Endodermal cell (in vitro differentiated cells): ENCODE results near the gene PXMP4. TPM values are rescaled to one million over a fixed set of nuclear protein-coding genes. Genes with fewer than 3 reads are reported as not detected.

Experiments used
- DNase-seq: peaks from one replicate; pipeline ENCODE4 v3.0.0-alpha.2; 2017
- H3K27ac ChIP-seq: 2 replicates; pipeline ENCODE4 v1.5.1; 2013; ENCODE audit warnings: mild to moderate bottlenecking, low read depth, low read length, moderate library complexity
- H3K27me3 ChIP-seq: 2 replicates; pipeline ENCODE4 v1.6.1; 2013; ENCODE audit warnings: mild to moderate bottlenecking, low read length, moderate library complexity; ENCODE audit not compliant: insufficient read depth, control insufficient read depth, poor library complexity, severe bottlenecking
- H3K36me3 ChIP-seq: 2 replicates; pipeline ENCODE4 v1.7.0; 2013; ENCODE audit warnings: mild to moderate bottlenecking, low read length, moderate library complexity; ENCODE audit not compliant: control insufficient read depth, insufficient read depth
- H3K4me1 ChIP-seq: one replicate; pipeline ENCODE4 v1.7.0; 2013; ENCODE audit warnings: low read length; ENCODE audit not compliant: control insufficient read depth, insufficient read depth
- H3K4me3 ChIP-seq: 2 replicates; pipeline ENCODE4 v1.5.1; 2013; ENCODE audit warnings: mild to moderate bottlenecking, low read length, moderate library complexity
- H3K9ac ChIP-seq: 2 replicates; pipeline ENCODE4 v1.6.1; 2013; ENCODE audit warnings: mild to moderate bottlenecking, low read length, moderate library complexity; ENCODE audit not compliant: poor library complexity, severe bottlenecking; ENCODE audit errors: extremely low read depth
- H3K9me3 ChIP-seq: 2 replicates; pipeline ENCODE4 v1.6.1; 2013; ENCODE audit warnings: mild to moderate bottlenecking, low read length, moderate library complexity; ENCODE audit not compliant: control insufficient read depth
- H3K27ac Mint-ChIP-seq: 2 replicates; pipeline ENCODE4 v1.8.0; 2020; ENCODE audit warnings: mixed read lengths
- H3K27me3 Mint-ChIP-seq: 2 replicates; pipeline ENCODE4 v1.8.0; 2021; ENCODE audit warnings: mild to moderate bottlenecking, mixed read lengths; ENCODE audit not compliant: insufficient read depth
- H3K36me3 Mint-ChIP-seq: 2 replicates; pipeline ENCODE4 v1.8.0; 2020; ENCODE audit warnings: low read depth, mixed read lengths
- H3K4me1 Mint-ChIP-seq: 2 replicates; pipeline ENCODE4 v1.8.0; 2020; ENCODE audit warnings: mixed read lengths
- H3K4me3 Mint-ChIP-seq: 2 replicates; pipeline ENCODE4 v1.8.0; 2020; ENCODE audit warnings: mild to moderate bottlenecking, moderate library complexity, mixed read lengths
- H3K9me3 Mint-ChIP-seq: 2 replicates; pipeline ENCODE4 v1.8.0; 2020; ENCODE audit warnings: mild to moderate bottlenecking, mixed read lengths
- WGBS, 2 experiments: methylation state at CpG; one replicate each; pipeline versions ENCODE4 v1.1.5 to v1.1.7; 2013; ENCODE audit warnings: missing lambda C conversion rate in 2 of 2, mixed read lengths in 1 of 2; ENCODE audit not compliant: insufficient coverage in 1 of 2, insufficient read length in 1 of 2; 5-methylcytosine and 5-hydroxymethylcytosine counted together
- total RNA-seq, 2 donors: library from RNA; stranded (reverse); fragmentation: NEBNext Ultra II Directional in 1 of 2; extraction: Animal tissue kit (Norgen Biotek cat#: 25700) in 1 of 2; gene quantifications; 2 replicates in 1 of 2; 3 replicates in 1 of 2; pipeline ENCODE4 v1.2.1, GENCODE V29; 2021
- TF ChIP-seq, protein P1 (sequence below): fragments of 200-600 bp; sonication (generic); conservative IDR thresholded peaks from 2 replicates; pipeline ENCODE4 v1.5.0; 2021; ENCODE audit warnings: antibody characterized with exemption, mild to moderate bottlenecking

PXMP4 gene
- total RNA-seq, 2 donors from 2014 or later = 1.5 to 3.8 TPM

DNA sequence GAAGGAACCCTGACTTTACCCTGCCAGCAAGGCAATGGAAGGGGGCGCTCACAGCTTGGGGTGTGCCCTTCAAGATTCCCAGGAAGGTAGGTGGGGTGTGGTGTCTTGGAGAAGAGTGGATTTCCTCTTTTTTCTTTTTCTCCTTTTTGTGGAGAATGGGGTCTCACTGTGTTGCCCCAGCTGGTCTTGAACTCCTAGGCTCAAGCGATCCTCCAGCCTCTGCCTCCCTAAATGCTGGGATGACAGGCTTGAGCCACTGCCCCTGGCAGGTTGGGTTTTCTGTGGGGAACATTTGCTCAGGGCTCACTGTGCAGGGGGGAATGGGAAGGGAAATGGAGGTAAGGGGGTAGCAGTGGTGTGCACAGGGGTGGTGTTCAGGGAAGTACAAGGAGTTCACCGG is 7.7 kb upstream of the PXMP4 start:
- WGBS, 2 experiments = 93 to 100% methylated on average over 1 to 3 of the region's 3 CpGs
- TF ChIP-seq, protein P1, sequence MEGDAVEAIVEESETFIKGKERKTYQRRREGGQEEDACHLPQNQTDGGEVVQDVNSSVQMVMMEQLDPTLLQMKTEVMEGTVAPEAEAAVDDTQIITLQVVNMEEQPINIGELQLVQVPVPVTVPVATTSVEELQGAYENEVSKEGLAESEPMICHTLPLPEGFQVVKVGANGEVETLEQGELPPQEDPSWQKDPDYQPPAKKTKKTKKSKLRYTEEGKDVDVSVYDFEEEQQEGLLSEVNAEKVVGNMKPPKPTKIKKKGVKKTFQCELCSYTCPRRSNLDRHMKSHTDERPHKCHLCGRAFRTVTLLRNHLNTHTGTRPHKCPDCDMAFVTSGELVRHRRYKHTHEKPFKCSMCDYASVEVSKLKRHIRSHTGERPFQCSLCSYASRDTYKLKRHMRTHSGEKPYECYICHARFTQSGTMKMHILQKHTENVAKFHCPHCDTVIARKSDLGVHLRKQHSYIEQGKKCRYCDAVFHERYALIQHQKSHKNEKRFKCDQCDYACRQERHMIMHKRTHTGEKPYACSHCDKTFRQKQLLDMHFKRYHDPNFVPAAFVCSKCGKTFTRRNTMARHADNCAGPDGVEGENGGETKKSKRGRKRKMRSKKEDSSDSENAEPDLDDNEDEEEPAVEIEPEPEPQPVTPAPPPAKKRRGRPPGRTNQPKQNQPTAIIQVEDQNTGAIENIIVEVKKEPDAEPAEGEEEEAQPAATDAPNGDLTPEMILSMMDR = no peak
- Histone ChIP-seq H3K27me3 (no peaks in the 10 kb centered on the region), H3K27ac (no peak overlapping the region), H3K36me3 (no peaks in the 10 kb centered on the region), H3K9me3 (no peaks in the 10 kb centered on the region), H3K4me3 (no peak overlapping the region), H3K9ac (no peak overlapping the region), H3K4me1 (no peaks in the 10 kb centered on the region)
- H3K4me1 Mint-ChIP-seq = peaks cover 6% of the 10 kb centered on the region
- no peak overlapping the region for H3K4me3 Mint-ChIP-seq
- no peaks in the 10 kb centered on the region for H3K27me3 Mint-ChIP-seq
- H3K36me3 Mint-ChIP-seq = no peaks in the 10 kb centered on the region
- H3K9me3 Mint-ChIP-seq = no peaks in the 10 kb centered on the region
- H3K27ac Mint-ChIP-seq = peak overlapping the region; percentile 52
- no peak for DNase-seq

DNA sequence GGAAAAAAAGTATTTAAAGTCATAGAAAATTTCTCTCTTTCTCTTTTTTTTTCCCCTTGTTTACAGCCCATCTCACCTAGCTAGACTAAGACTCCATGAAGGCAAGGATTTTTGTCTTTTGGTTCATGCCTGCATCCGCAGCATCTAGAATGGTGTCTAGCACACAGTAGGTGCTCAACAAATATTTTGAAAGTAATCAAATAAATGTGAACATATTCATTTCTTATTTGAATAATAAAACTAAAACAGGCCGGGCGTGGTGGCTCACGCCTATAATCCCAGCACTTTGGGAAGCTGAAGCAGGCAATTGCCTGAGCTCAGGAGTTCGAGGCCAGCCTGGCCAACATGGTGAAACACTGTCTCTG is 7.0 kb upstream of the PXMP4 start:
- DNase-seq = no peak
- no peak overlapping the region for H3K27ac ChIP-seq
- H3K9me3 ChIP-seq = no peaks in the 10 kb centered on the region
- H3K36me3 Mint-ChIP-seq = no peaks in the 10 kb centered on the region
- H3K9me3 Mint-ChIP-seq = no peaks in the 10 kb centered on the region
- no peaks in the 10 kb centered on the region for H3K27me3 ChIP-seq
- no peaks in the 10 kb centered on the region for H3K4me1 ChIP-seq
- H3K27ac Mint-ChIP-seq = no peak overlapping the region
- TF ChIP-seq, protein P1 = no peak
- H3K27me3 Mint-ChIP-seq = no peaks in the 10 kb centered on the region
- WGBS, 2 experiments = 91 to 96% methylated on average over 4 to 5 of the region's 5 CpGs
- H3K4me3 Mint-ChIP-seq = no peak overlapping the region
- no peak overlapping the region for H3K9ac ChIP-seq
- H3K4me3 ChIP-seq = no peak overlapping the region
- peaks cover 3% of the 10 kb centered on the region for H3K4me1 Mint-ChIP-seq
- no peaks in the 10 kb centered on the region for H3K36me3 ChIP-seq

DNA sequence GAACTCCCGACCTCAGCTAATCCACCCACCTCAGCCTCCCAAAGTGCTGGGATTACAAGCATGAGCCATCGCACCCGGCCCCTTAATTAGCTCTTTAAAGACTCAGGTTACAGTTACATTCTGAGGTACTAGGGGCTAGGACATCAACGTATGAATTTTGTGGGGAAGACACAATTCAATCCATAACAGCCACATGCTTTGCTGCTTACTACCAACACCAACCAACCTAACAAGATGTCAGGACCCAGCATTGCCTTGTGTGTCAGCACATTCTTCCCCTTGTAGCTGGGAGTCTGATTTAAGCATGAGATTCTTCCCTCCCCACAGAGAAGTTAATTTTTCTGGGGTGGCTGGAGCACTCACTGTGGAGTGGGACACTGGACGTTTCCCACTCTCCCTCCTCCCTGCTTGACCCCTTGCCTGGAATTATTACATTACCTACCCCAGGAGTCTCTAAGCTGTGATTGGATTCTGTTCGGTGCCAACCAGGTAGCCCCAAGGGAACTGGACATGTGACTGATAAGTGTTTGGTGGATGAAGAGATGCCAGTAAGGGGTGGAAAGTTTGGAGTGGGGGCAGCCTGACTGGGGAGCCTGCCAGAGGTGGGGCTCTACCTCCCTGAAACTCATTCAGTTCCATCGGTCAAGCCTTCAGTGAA is 5.6 kb upstream of the PXMP4 start:
- Histone ChIP-seq H3K9ac (no peak overlapping the region), H3K27ac (no peak overlapping the region), H3K9me3 (no peaks in the 10 kb centered on the region), H3K27me3 (no peaks in the 10 kb centered on the region), H3K36me3 (no peaks in the 10 kb centered on the region), H3K4me3 (no peak overlapping the region), H3K4me1 (no peaks in the 10 kb centered on the region)
- Mint-ChIP-seq H3K4me3 (no peak overlapping the region), H3K27ac (no peak overlapping the region), H3K4me1 (no peaks in the 10 kb centered on the region), H3K27me3 (peaks cover 2% of the 10 kb centered on the region), H3K9me3 (no peaks in the 10 kb centered on the region), H3K36me3 (no peaks in the 10 kb centered on the region)
- TF ChIP-seq, protein P1 = no peak
- no peak for DNase-seq
- 88 to 91% methylated on average over 5 to 7 of the region's 7 CpGs for WGBS, 2 experiments
